PC-9 (cell line): Measurements from ENCODE around the gene CACNG7.

Source experiments
- EZH2 ChIP-seq: fragments of 200-600 bp; sonication (generic); IDR thresholded peaks from 2 replicates; pipeline ENCODE4 v1.8.0; 2017; ENCODE audit warnings: antibody characterized with exemption, low read depth
- TF ChIP-seq, protein P1 (sequence below): fragments of 200-600 bp; sonication (generic); conservative IDR thresholded peaks from 2 replicates; pipeline ENCODE4 v1.6.1; 2017; ENCODE audit warnings: mixed run types, antibody characterized with exemption, mild to moderate bottlenecking, moderate library complexity

GRCh38 chr19:53872762-53873161, 36.3 kb upstream of the CACNG7 start:
- TF ChIP-seq, protein P1, sequence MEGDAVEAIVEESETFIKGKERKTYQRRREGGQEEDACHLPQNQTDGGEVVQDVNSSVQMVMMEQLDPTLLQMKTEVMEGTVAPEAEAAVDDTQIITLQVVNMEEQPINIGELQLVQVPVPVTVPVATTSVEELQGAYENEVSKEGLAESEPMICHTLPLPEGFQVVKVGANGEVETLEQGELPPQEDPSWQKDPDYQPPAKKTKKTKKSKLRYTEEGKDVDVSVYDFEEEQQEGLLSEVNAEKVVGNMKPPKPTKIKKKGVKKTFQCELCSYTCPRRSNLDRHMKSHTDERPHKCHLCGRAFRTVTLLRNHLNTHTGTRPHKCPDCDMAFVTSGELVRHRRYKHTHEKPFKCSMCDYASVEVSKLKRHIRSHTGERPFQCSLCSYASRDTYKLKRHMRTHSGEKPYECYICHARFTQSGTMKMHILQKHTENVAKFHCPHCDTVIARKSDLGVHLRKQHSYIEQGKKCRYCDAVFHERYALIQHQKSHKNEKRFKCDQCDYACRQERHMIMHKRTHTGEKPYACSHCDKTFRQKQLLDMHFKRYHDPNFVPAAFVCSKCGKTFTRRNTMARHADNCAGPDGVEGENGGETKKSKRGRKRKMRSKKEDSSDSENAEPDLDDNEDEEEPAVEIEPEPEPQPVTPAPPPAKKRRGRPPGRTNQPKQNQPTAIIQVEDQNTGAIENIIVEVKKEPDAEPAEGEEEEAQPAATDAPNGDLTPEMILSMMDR: no peak
- TF ChIP-seq EZH2: no peak
